Liver (tissue), 9 donors: ENCODE measurements around the gene DDX5. TPM values are rescaled to one million over a fixed set of nuclear protein-coding genes. Genes with fewer than 3 reads are reported as not detected.

ENCODE experiments used
- DNase-seq: peaks from one replicate; pipeline ENCODE4 v3.0.0-alpha.2; 2017; ENCODE audit warnings: low spot score
- H3K27ac ChIP-seq, 2 donors: one replicate each; pipeline ENCODE4 v1.7.0; 2013; ENCODE audit warnings: inconsistent platforms in 2 of 2, low read length in 2 of 2, control low read depth in 1 of 2, low read depth in 1 of 2, mild to moderate bottlenecking in 1 of 2
- H3K27me3 ChIP-seq, 4 donors: one replicate each; pipeline versions ENCODE4 v1.6.1 to v1.7.0; 2013; ENCODE audit warnings: low read length in 3 of 4, inconsistent platforms in 1 of 4, mild to moderate bottlenecking in 1 of 4, moderate library complexity in 1 of 4; ENCODE audit not compliant: control insufficient read depth in 4 of 4, insufficient read depth in 4 of 4
- H3K36me3 ChIP-seq, 4 donors: one replicate each; pipeline versions ENCODE4 v1.6.1 to v1.7.0; 2013; ENCODE audit warnings: low read length in 3 of 4, mild to moderate bottlenecking in 3 of 4, low read depth in 1 of 4, moderate library complexity in 1 of 4; ENCODE audit not compliant: control insufficient read depth in 4 of 4, insufficient read depth in 3 of 4
- H3K4me1 ChIP-seq, 4 donors: one replicate each; pipeline versions ENCODE4 v1.6.1 to v1.7.0; 2013; ENCODE audit warnings: low read length in 3 of 4, mild to moderate bottlenecking in 3 of 4, moderate library complexity in 1 of 4; ENCODE audit not compliant: control insufficient read depth in 4 of 4, insufficient read depth in 4 of 4
- H3K4me3 ChIP-seq, 3 donors: one replicate each; pipeline versions ENCODE4 v1.6.1 to v1.7.0; 2013; ENCODE audit warnings: low read length in 3 of 3, control low read depth in 1 of 3, low read depth in 1 of 3, mild to moderate bottlenecking in 1 of 3
- H3K9ac ChIP-seq, 2 donors: one replicate each; pipeline ENCODE4 v1.7.0; 2013; ENCODE audit warnings: low read length in 2 of 2, mild to moderate bottlenecking in 2 of 2, moderate library complexity in 2 of 2, control low read depth in 1 of 2, low read depth in 1 of 2
- H3K9me3 ChIP-seq, 4 donors: one replicate each; pipeline versions ENCODE4 v1.6.1 to v1.7.0; 2013; ENCODE audit warnings: low read length in 3 of 4; ENCODE audit not compliant: control insufficient read depth in 4 of 4
- EGR1 ChIP-seq, 2 donors: IDR thresholded peaks; 2 replicates each; pipeline ENCODE4 v1.6.1; 2016 to 2018; ENCODE audit warnings: antibody characterized with exemption in 2 of 2, low read depth in 2 of 2
- FOXA1 ChIP-seq: IDR thresholded peaks from 2 replicates; pipeline ENCODE4 v1.6.1; 2016; ENCODE audit warnings: antibody characterized with exemption
- FOXA2 ChIP-seq: IDR thresholded peaks from 2 replicates; pipeline ENCODE4 v1.6.1; 2016; ENCODE audit warnings: antibody characterized with exemption
- GABPA ChIP-seq, 2 donors: IDR thresholded peaks in 1 of 2; conservative IDR thresholded peaks in 1 of 2; 2 replicates each; pipeline ENCODE4 v1.6.1; 2016; ENCODE audit warnings: antibody characterized with exemption in 2 of 2, mild to moderate bottlenecking in 1 of 2, moderate library complexity in 1 of 2
- HNF4A ChIP-seq, 2 donors: conservative IDR thresholded peaks; 2 replicates each; pipeline ENCODE4 v1.6.1; 2016; ENCODE audit warnings: antibody characterized with exemption in 2 of 2, mild to moderate bottlenecking in 2 of 2
- HNF4G ChIP-seq: IDR thresholded peaks from 2 replicates; pipeline ENCODE4 v1.6.1; 2016; ENCODE audit warnings: antibody characterized with exemption
- JUND ChIP-seq, 2 donors: IDR thresholded peaks; 2 replicates each; pipeline ENCODE4 v1.6.1; 2016; ENCODE audit warnings: antibody characterized with exemption in 2 of 2
- NR2F2 ChIP-seq: IDR thresholded peaks from 2 replicates; pipeline ENCODE4 v1.6.1; 2016; ENCODE audit warnings: antibody characterized with exemption
- RAD21 ChIP-seq, 2 donors: IDR thresholded peaks; 2 replicates each; pipeline ENCODE4 v1.6.1; 2016; ENCODE audit warnings: antibody characterized with exemption in 2 of 2, mild to moderate bottlenecking in 2 of 2
- RXRA ChIP-seq, 2 donors: IDR thresholded peaks; 2 replicates each; pipeline ENCODE4 v1.6.1; 2017 to 2018; ENCODE audit warnings: antibody characterized with exemption in 2 of 2, mild to moderate bottlenecking in 1 of 2
- SP1 ChIP-seq: IDR thresholded peaks from 2 replicates; pipeline ENCODE4 v1.6.1; 2018; ENCODE audit warnings: antibody characterized with exemption, mild to moderate bottlenecking
- TAF1 ChIP-seq: conservative IDR thresholded peaks from 2 replicates; pipeline ENCODE4 v1.6.1; 2016; ENCODE audit warnings: antibody characterized with exemption, mild to moderate bottlenecking
- YY1 ChIP-seq: IDR thresholded peaks from 2 replicates; pipeline ENCODE4 v1.6.1; 2016; ENCODE audit warnings: antibody characterized with exemption, mild to moderate bottlenecking
- WGBS: extraction: QIAGEN DNeasy Blood & Tissue Kit; methylation state at CpG from one replicate; pipeline ENCODE4 v1.1.7; 2013; 5-methylcytosine and 5-hydroxymethylcytosine counted together
- polyA plus RNA-seq, 2 donors: library from polyadenylated mRNA; stranded (reverse) in 1 of 2; unstranded in 1 of 2; fragments of 200-250 nt in 1 of 2; fragments of >200 nt in 1 of 2; fragmentation: Nextera tagmentation in 1 of 2; extraction: Ambion mirVana in 1 of 2; gene quantifications; one replicate each; pipeline versions ENCODE4 v1.2.1 to v1.2.3, GENCODE V29; 2013 to 2015
- total RNA-seq, 2 donors: library from RNA; depleted of rRNA; stranded (reverse); fragments of >200 nt; gene quantifications; one replicate each; pipeline ENCODE4 v1.2.3, GENCODE V29; 2014
- TF ChIP-seq, protein P1 (sequence below): IDR thresholded peaks from 2 replicates; pipeline ENCODE4 v1.6.1; 2016; ENCODE audit warnings: antibody characterized with exemption
- TF ChIP-seq, protein P2 (sequence below): IDR thresholded peaks from 2 replicates; pipeline ENCODE4 v1.6.1; 2016; ENCODE audit warnings: antibody characterized with exemption
- TF ChIP-seq, protein P3 (sequence below): fragments of 150-350 bp; IDR thresholded peaks from 2 replicates; pipeline ENCODE4 v1.5.1; 2017; ENCODE audit warnings: improper control_type of control experiment, low read depth, low read length; ENCODE audit not compliant: missing input control
- TF ChIP-seq, protein P4 (sequence below): IDR thresholded peaks from 2 replicates; pipeline ENCODE4 v1.6.1; 2016; ENCODE audit warnings: antibody characterized with exemption, mild to moderate bottlenecking
- TF ChIP-seq, protein P5 (sequence below): IDR thresholded peaks from 2 replicates; pipeline ENCODE4 v1.6.1; 2016; ENCODE audit warnings: antibody characterized with exemption
- donor health status: healthy.
- donor health status: healthy.
- donor health status: healthy.
- donor health status: healthy.
- donor health status: healthy.

The DDX5 gene
- total and polyA plus RNA-seq, 4 donors: 165 to 357 (median 289) TPM

DNA sequence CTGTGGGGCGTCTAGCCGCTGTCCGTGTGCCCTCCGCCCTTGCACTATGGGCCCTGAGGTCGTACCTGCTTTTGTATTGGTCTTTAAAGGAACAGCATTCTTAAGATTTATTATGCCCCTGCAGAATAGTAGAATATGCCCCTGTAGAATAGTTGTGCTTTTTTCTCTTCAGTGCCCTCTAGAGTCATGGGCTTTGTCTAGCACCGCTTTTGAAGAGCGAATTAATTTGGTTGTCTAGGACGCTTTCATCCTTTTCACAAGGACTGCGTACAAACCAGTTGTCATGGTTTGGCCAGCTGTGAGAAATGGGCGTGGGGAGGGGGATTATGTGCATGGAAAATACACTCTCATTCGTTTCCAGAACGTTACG lies 1.3 kb upstream of the DDX5 start:
- peak overlapping the region; percentile 86 to 98 for H3K9ac ChIP-seq
- peak overlapping the region; percentile 98 to 100 for H3K27ac ChIP-seq
- under 1% methylated on average over 13 of the region's 13 CpGs for WGBS
- DNase-seq: no peak
- no peaks in the 10 kb centered on the region for H3K27me3 ChIP-seq
- no peaks in the 10 kb centered on the region for H3K9me3 ChIP-seq
- peak overlapping the region; percentile 64 to 99 (median 87) for H3K4me3 ChIP-seq
- TF ChIP-seq, protein P1, sequence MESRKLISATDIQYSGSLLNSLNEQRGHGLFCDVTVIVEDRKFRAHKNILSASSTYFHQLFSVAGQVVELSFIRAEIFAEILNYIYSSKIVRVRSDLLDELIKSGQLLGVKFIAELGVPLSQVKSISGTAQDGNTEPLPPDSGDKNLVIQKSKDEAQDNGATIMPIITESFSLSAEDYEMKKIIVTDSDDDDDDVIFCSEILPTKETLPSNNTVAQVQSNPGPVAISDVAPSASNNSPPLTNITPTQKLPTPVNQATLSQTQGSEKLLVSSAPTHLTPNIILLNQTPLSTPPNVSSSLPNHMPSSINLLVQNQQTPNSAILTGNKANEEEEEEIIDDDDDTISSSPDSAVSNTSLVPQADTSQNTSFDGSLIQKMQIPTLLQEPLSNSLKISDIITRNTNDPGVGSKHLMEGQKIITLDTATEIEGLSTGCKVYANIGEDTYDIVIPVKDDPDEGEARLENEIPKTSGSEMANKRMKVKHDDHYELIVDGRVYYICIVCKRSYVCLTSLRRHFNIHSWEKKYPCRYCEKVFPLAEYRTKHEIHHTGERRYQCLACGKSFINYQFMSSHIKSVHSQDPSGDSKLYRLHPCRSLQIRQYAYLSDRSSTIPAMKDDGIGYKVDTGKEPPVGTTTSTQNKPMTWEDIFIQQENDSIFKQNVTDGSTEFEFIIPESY: no peak
- TF ChIP-seq, protein P2, sequence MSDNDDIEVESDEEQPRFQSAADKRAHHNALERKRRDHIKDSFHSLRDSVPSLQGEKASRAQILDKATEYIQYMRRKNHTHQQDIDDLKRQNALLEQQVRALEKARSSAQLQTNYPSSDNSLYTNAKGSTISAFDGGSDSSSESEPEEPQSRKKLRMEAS: no peak
- no peak for TF ChIP-seq GABPA (IDR thresholded peaks at IDR 0.05 in 1 of 2, conservative IDR thresholded peaks at IDR 0.05 in 1 of 2)
- no peak for TF ChIP-seq HNF4A (conservative IDR thresholded peaks at IDR 0.05)
- no peak for TF ChIP-seq FOXA2
- TF ChIP-seq, protein P3, sequence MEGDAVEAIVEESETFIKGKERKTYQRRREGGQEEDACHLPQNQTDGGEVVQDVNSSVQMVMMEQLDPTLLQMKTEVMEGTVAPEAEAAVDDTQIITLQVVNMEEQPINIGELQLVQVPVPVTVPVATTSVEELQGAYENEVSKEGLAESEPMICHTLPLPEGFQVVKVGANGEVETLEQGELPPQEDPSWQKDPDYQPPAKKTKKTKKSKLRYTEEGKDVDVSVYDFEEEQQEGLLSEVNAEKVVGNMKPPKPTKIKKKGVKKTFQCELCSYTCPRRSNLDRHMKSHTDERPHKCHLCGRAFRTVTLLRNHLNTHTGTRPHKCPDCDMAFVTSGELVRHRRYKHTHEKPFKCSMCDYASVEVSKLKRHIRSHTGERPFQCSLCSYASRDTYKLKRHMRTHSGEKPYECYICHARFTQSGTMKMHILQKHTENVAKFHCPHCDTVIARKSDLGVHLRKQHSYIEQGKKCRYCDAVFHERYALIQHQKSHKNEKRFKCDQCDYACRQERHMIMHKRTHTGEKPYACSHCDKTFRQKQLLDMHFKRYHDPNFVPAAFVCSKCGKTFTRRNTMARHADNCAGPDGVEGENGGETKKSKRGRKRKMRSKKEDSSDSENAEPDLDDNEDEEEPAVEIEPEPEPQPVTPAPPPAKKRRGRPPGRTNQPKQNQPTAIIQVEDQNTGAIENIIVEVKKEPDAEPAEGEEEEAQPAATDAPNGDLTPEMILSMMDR: peak; percentile 27
- peak; percentile 32 to 48 for TF ChIP-seq RAD21 (IDR thresholded peaks at IDR 0.05)
- no peak for TF ChIP-seq RXRA (IDR thresholded peaks at IDR 0.05)
- peaks cover 3 to 38% (median 24%) of the 10 kb centered on the region in 4 donors for H3K4me1 ChIP-seq
- peaks cover 7 to 46% (median 27%) of the 10 kb centered on the region in 4 donors for H3K36me3 ChIP-seq

DNA sequence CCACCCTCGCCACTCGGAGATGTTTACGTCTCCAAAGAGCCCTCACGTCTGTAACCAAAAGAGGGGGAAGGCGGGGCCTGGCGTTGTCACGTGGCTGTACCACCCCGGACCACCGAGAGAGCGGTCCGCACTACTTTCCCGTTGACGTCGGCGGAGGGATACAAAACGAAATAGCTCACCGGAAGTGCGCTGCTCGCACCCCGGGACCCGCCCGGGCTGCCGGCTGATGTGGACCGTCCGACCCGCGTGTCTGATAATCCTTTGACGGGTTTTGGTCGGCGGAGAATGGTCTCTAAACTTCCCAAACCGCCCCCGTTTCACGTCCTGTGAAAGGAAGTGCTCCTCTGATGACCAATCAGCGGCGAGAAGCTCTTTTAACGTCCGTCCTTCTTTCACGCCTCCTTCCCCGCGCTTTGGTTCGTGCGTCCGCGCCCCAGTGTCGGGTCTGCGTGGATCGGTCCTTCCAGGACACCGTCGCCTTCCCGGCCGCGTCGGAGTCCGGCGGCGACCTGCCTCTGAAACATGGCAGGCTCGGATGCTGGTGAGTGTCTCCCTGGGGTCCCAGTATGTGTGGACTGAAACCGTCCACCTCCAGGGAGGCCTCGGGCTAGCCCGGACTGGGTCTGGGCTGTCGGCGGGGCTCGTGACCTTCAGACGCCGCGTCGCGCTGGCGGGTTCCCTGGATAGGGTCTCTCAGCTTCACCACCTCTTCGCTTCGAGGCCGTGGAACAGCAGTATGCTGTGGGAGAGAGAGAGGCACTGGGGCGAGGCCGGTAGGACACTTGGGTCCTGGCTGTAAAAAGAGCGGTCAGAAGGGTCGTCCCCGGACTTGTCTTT lies 705 bp upstream of the DDX5 start, which contains the start of gene CEP95:
Gene CEP95 (plus strand): TSS at position 402 of the 837 bp plus-strand sequence. CDS start 121 bp downstream, at position 523.
- under 1% methylated on average over 77 of the region's 77 CpGs for WGBS
- Histone ChIP-seq H3K36me3 (peaks cover 7 to 49% (median 30%) of the 10 kb centered on the region in 4 donors), H3K4me1 (peaks cover 3 to 38% (median 25%) of the 10 kb centered on the region in 4 donors), H3K4me3 (peak within 1 kb of the TSS; percentile 64 to 99 (median 99)), H3K9ac (peak within 1 kb of the TSS; percentile 99), H3K9me3 (no peaks in the 10 kb centered on the region), H3K27me3 (no peaks in the 10 kb centered on the region), H3K27ac (peak within 1 kb of the TSS; percentile 98 to 100)
- peak; percentile 92 for DNase-seq
- peak; percentile 78 for TF ChIP-seq SP1
- peak; percentile 77 for TF ChIP-seq YY1
- TF ChIP-seq HNF4G: no peak
- TF ChIP-seq, protein P3: no peak
- TF ChIP-seq JUND (IDR thresholded peaks at IDR 0.05): peak; percentile 4 to 14
- TF ChIP-seq RAD21 (IDR thresholded peaks at IDR 0.05): no peak
- no peak for TF ChIP-seq FOXA2
- TF ChIP-seq, protein P4, sequence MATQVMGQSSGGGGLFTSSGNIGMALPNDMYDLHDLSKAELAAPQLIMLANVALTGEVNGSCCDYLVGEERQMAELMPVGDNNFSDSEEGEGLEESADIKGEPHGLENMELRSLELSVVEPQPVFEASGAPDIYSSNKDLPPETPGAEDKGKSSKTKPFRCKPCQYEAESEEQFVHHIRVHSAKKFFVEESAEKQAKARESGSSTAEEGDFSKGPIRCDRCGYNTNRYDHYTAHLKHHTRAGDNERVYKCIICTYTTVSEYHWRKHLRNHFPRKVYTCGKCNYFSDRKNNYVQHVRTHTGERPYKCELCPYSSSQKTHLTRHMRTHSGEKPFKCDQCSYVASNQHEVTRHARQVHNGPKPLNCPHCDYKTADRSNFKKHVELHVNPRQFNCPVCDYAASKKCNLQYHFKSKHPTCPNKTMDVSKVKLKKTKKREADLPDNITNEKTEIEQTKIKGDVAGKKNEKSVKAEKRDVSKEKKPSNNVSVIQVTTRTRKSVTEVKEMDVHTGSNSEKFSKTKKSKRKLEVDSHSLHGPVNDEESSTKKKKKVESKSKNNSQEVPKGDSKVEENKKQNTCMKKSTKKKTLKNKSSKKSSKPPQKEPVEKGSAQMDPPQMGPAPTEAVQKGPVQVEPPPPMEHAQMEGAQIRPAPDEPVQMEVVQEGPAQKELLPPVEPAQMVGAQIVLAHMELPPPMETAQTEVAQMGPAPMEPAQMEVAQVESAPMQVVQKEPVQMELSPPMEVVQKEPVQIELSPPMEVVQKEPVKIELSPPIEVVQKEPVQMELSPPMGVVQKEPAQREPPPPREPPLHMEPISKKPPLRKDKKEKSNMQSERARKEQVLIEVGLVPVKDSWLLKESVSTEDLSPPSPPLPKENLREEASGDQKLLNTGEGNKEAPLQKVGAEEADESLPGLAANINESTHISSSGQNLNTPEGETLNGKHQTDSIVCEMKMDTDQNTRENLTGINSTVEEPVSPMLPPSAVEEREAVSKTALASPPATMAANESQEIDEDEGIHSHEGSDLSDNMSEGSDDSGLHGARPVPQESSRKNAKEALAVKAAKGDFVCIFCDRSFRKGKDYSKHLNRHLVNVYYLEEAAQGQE: no peak
- TF ChIP-seq GABPA (IDR thresholded peaks at IDR 0.05 in 1 of 2, conservative IDR thresholded peaks at IDR 0.05 in 1 of 2): peak; percentile 67 to 87
- peak; percentile 31 for TF ChIP-seq FOXA1
- TF ChIP-seq RXRA (IDR thresholded peaks at IDR 0.05): peak; percentile 66 to 78
- TF ChIP-seq TAF1: no peak
- TF ChIP-seq NR2F2: peak; percentile 63
- TF ChIP-seq, protein P5, sequence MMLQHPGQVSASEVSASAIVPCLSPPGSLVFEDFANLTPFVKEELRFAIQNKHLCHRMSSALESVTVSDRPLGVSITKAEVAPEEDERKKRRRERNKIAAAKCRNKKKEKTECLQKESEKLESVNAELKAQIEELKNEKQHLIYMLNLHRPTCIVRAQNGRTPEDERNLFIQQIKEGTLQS: no peak
- peak in 1 of 2 donors; percentile 66 for TF ChIP-seq EGR1 (IDR thresholded peaks at IDR 0.05; ENCODE audit: low read depth in 2 of 2)
- TF ChIP-seq, protein P2: peak; percentile 87
